Activated B cell treated with CpG ODN at 0.5 μM for 24 hours (primary cell): ENCODE results near the gene OSBPL2. TPM values are rescaled to one million over a fixed set of nuclear protein-coding genes. Genes with fewer than 3 reads are reported as not detected.

Source experiments
- ATAC-seq: fragments of 200-7000 bp; cut with Tn5 transposase; one replicate; pipeline ENCODE4 v1.10.0; 2021; ENCODE audit warnings: low read depth, mild to moderate bottlenecking, moderate library complexity
- CTCF ChIA-PET: fragments of 350-600 bp; sonication (Branson Sonifier 250); formaldehyde crosslinking; loops from one replicate; lab custom pipeline; 2021; ENCODE audit warnings: antibody characterized with exemption; lab: Charles Lee
- POLR2A ChIA-PET: fragments of 350-600 bp; sonication (Branson Sonifier 250); formaldehyde crosslinking; loops from one replicate; lab custom pipeline; 2021; ENCODE audit warnings: antibody characterized with exemption; lab: Charles Lee
- DNase-seq: peaks from one replicate; pipeline ENCODE4 v3.0.0; 2022
- H3K27ac Mint-ChIP-seq: one replicate; pipeline ENCODE4 v1.8.0; 2020; ENCODE audit warnings: mixed read lengths
- H3K27me3 Mint-ChIP-seq: one replicate; pipeline ENCODE4 v1.8.0; 2021; ENCODE audit warnings: mixed read lengths
- H3K36me3 Mint-ChIP-seq: one replicate; pipeline ENCODE4 v1.8.0; 2021; ENCODE audit warnings: low read depth, mixed read lengths
- H3K4me1 Mint-ChIP-seq: one replicate; pipeline ENCODE4 v1.8.0; 2021; ENCODE audit warnings: mixed read lengths
- H3K4me3 Mint-ChIP-seq: one replicate; pipeline ENCODE4 v1.8.0; 2020; ENCODE audit warnings: mild to moderate bottlenecking, mixed read lengths
- H3K9me3 Mint-ChIP-seq: one replicate; pipeline ENCODE4 v1.8.0; 2020; ENCODE audit warnings: mixed read lengths
- intact Hi-C: fragments of 100-400 bp; cut with micrococcal nuclease; formaldehyde crosslinking; loops from one replicate; pipeline ENCODE4 v1.15.1; 2024
- total RNA-seq: library from RNA; stranded (reverse); gene quantifications from 2 replicates; pipeline ENCODE4 v1.2.3, GENCODE V29; 2022
- TF ChIP-seq, protein P1 (sequence below): fragments of 200-600 bp; IDR thresholded peaks from one replicate; pipeline ENCODE4 v1.8.0; 2022; ENCODE audit warnings: antibody characterized with exemption, mild to moderate bottlenecking

The OSBPL2 gene
- total RNA-seq, 1 donor from 2014 or later, result 43.0 TPM

DNA sequence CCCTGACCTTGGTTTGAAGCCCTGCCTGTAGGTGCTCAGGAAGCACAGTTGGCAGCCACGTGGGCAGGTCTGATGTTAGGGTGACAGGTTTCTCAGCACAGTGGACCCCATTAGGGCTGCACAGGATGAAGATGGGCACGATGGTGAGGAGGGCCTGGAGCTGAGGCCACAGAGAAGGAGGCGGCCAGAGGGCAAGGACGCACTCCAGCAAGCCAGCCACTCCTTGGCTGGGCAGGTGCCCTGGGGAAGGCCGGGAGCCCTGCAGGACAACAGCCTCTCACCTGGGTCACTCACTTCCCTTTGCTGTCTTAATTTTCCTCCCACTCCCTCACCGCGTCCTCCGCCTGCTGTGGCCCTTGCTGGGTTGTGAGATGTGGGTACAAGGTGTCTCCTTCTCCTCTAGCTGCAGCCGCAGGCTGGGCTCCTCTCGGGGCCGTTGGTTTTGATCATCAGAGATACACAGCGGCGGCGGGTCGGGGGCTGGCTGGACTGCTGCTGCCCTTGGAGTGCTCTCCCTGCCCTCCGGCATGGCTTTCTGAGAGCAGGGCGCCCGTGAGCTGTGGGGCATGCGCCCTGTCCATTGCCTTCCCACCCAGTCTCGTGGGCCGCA is 5.7 kb downstream of the OSBPL2 start:
- Mint-ChIP-seq H3K27me3 (no peaks in the 10 kb centered on the region), H3K36me3 (peaks cover 34% of the 10 kb centered on the region), H3K4me1 (peaks cover 45% of the 10 kb centered on the region), H3K9me3 (no peaks in the 10 kb centered on the region), H3K27ac (no peak overlapping the region), H3K4me3 (no peak overlapping the region)
- intact Hi-C loops, result no loop called here
- ChIA-PET CTCF (no interaction called here), POLR2A (no interaction called here)
- TF ChIP-seq, protein P1, sequence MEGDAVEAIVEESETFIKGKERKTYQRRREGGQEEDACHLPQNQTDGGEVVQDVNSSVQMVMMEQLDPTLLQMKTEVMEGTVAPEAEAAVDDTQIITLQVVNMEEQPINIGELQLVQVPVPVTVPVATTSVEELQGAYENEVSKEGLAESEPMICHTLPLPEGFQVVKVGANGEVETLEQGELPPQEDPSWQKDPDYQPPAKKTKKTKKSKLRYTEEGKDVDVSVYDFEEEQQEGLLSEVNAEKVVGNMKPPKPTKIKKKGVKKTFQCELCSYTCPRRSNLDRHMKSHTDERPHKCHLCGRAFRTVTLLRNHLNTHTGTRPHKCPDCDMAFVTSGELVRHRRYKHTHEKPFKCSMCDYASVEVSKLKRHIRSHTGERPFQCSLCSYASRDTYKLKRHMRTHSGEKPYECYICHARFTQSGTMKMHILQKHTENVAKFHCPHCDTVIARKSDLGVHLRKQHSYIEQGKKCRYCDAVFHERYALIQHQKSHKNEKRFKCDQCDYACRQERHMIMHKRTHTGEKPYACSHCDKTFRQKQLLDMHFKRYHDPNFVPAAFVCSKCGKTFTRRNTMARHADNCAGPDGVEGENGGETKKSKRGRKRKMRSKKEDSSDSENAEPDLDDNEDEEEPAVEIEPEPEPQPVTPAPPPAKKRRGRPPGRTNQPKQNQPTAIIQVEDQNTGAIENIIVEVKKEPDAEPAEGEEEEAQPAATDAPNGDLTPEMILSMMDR, result no peak
- ATAC-seq (no peak), DNase-seq (no peak)

DNA sequence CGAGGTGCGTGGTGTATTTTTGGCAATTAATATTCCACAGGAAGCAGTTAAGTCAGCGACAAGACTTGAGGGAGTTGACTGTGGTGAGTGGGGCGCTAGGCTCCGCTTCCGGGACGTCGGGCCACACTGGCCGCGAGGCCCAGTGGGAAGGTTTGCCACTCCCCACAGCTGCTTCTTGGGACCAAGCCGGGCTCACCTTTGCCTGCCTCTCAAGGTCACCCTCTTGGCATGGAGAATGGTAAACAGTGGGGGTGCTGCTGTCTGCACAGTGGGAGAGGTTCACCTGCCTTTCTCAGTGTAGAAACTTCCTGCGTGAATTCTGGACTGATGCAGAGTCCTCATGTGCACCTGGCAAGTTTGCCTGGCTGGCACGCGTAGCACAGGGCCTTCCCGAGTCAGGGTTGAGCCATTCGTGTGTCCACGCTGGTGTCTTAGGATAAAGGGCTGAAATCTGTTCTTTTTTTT is 6.4 kb downstream of the OSBPL2 start:
- H3K27me3 Mint-ChIP-seq, result no peaks in the 10 kb centered on the region
- DNase-seq (no peak), ATAC-seq (no peak)
- no peak overlapping the region for H3K4me3 Mint-ChIP-seq
- ChIA-PET CTCF (no interaction called here), POLR2A (interaction anchor here (0.7 kb wide), 1 partner anchor 11 kb away, joined by 4 read pairs; no protein-coding TSS in a partner anchor)
- TF ChIP-seq, protein P1, result no peak
- H3K4me1 Mint-ChIP-seq, result peaks cover 43% of the 10 kb centered on the region
- peaks cover 34% of the 10 kb centered on the region for H3K36me3 Mint-ChIP-seq
- H3K27ac Mint-ChIP-seq, result no peak overlapping the region
- intact Hi-C loops, result no loop called here
- H3K9me3 Mint-ChIP-seq, result no peaks in the 10 kb centered on the region

DNA sequence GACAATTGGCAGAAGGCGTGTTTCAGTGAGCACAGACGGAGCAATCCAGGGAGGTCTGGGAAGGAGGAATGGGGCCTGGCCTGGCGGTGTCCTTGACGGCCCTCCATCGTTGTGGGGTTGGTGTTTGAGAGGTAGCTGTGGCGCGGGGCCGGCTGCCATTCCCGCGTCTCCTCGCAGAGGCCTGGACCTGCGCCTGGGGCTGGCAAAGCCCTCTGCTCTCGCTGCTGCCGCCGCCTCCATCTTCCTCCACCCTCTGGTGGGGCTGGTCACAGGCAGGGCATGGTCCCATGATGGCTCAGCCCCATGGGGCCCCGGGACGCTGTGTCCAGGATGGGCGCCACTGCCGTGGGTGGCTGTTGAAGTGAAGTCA is 7.6 kb downstream of the OSBPL2 start:
- peaks cover 47% of the 10 kb centered on the region for H3K4me1 Mint-ChIP-seq
- no peak overlapping the region for H3K4me3 Mint-ChIP-seq

DNA sequence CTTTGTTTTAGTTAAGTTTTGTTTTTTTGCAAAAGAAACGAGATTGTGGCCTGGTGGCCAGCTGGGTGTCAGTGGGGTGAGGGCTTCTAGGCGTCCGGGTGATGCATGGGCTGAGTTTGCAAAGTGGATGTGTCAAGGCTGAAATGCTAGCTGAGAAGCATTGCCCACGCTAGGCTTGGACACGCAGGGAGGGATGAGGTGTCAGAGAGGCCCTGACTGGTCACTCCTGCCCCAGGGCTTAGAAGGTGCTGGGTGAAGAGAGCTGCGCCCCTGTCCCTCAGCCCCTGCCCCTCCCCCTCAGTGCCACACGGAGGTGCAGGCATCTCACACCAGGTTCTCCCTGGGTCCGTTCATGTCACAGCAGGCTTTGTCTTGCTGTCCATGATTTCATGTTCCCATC is 8.1 kb downstream of the OSBPL2 start:
- TF ChIP-seq, protein P1, result no peak
- ATAC-seq, result no peak
- Mint-ChIP-seq H3K27ac (no peak overlapping the region), H3K36me3 (peaks cover 32% of the 10 kb centered on the region), H3K4me1 (peaks cover 44% of the 10 kb centered on the region), H3K4me3 (no peak overlapping the region), H3K27me3 (no peaks in the 10 kb centered on the region), H3K9me3 (no peaks in the 10 kb centered on the region)
- DNase-seq, result no peak
- ChIA-PET CTCF (no interaction called here), POLR2A (no interaction called here)
- intact Hi-C loops, result no loop called here

More for the DNA sequence above, 7.6 kb downstream of the OSBPL2 start:
- Mint-ChIP-seq H3K36me3 (peaks cover 34% of the 10 kb centered on the region), H3K27me3 (no peaks in the 10 kb centered on the region), H3K27ac (no peak overlapping the region), H3K9me3 (no peaks in the 10 kb centered on the region)
- no peak for ATAC-seq
- POLR2A ChIA-PET, result no interaction called here
- no peak for DNase-seq
- TF ChIP-seq, protein P1, result no peak
- CTCF ChIA-PET, result no interaction called here
- intact Hi-C loops, result no loop called here

DNA sequence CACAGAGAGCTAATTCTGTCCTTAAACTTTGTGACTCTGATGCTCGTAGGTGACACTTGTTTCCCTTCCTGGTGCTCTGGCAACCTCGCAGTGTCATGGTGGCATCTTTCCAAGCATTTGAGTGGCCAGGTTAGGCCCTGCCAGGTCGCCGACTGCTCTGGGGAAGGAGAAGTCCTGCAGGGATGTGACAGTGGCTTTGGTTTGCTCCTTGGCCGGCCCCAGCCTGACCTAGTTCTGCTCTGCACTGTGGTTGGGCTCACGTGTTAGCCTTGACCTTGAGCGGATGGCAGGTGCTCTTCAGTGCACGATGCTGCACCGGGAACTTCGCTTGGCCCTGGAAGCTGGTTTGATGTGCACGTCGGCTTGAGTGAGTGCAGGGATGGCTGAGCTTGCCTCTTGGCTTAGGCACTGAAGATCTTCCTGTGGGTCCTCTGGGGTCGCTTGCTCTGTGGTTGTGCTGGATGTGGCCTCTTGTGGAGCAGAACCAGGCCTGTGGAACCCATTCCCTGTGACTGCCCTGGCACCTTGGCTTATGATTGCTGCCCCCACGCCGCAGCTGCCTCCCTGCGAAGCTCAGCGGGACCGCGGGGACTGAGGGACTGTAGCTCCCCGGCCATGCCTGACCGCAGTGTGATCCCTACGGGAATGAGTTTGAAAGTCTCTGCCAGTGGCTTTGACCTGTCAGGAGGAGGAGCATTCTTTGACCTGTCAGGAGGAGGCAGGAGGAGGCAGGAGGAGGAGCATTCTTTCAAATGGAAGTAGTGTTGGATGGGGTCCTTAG is 8.7 kb downstream of the OSBPL2 start:
- Mint-ChIP-seq H3K4me1 (peaks cover 38% of the 10 kb centered on the region), H3K27ac (no peak overlapping the region), H3K27me3 (no peaks in the 10 kb centered on the region), H3K4me3 (no peak overlapping the region), H3K36me3 (peaks cover 26% of the 10 kb centered on the region), H3K9me3 (no peaks in the 10 kb centered on the region)
- no peak for ATAC-seq
- TF ChIP-seq, protein P1, result no peak
- DNase-seq, result no peak
- intact Hi-C loops, result no loop called here
- ChIA-PET POLR2A (no interaction called here), CTCF (no interaction called here)
